HepG2 (cell line): Measurements from ENCODE around the gene RIC3. TPM values are rescaled to one million over a fixed set of nuclear protein-coding genes. Genes with fewer than 3 reads are reported as not detected.

Experiments
- ATAC-seq: fragments of 200-7000 bp; cut with Tn5 transposase; 3 replicates; pipeline ENCODE4 v1.9.1; 2020; ENCODE audit warnings: mild to moderate bottlenecking, moderate library complexity
- BruUV-seq: library from RNA; stranded (reverse); fragments of 400-500 nt; replicated peaks from 2 replicates; lab custom pipeline; 2021; lab: Mats Ljungman, UMichigan
- CTCF ChIA-PET: fragments of 300-600 bp; formaldehyde crosslinking; extraction: SDS; loops from one replicate; lab custom pipeline; 2021; ENCODE audit warnings: low total read pairs, inconsistent platforms, low intra/inter-chr PET ratio; lab: Yijun Ruan, JAX
- POLR2A ChIA-PET: fragments of 350-600 bp; sonication (Branson Sonifier 250); formaldehyde crosslinking; loops from one replicate; lab custom pipeline; 2020; ENCODE audit warnings: antibody characterized with exemption, inconsistent platforms; lab: Yijun Ruan, JAX
- DNase-seq: peaks from one replicate; pipeline ENCODE4 v3.0.0-alpha.2; 2015; ENCODE audit warnings: low spot score
- FAIRE-seq: peaks from 3 replicates; lab custom pipeline; 2011; peaks lifted over from hg19 to GRCh38; lab: Jason Lieb, UNC
- H2AFZ ChIP-seq: one replicate; pipeline ENCODE4 v1.6.1; 2011; ENCODE audit warnings: low read length, inconsistent platforms
- H3K27ac ChIP-seq: fragments of 300-600 bp; 3 replicates; pipeline ENCODE4 v1.8.0; 2011; ENCODE audit warnings: mixed run types, mild to moderate bottlenecking, mixed read lengths, low read length, inconsistent platforms; ENCODE audit not compliant: insufficient read depth; ENCODE audit errors: extremely low read length
- H3K27me3 ChIP-seq, 2 experiments: fragments of 200-600 bp in 1 of 2; 2 replicates in 1 of 2; 3 replicates in 1 of 2; pipeline versions ENCODE4 v1.6.0 to v1.8.0; 2011; ENCODE audit warnings: low read length in 2 of 2, mild to moderate bottlenecking in 2 of 2, moderate library complexity in 2 of 2, inconsistent platforms in 1 of 2; ENCODE audit not compliant: insufficient read depth in 2 of 2, control insufficient read depth in 1 of 2
- H3K36me3 ChIP-seq, 2 experiments: fragments of 200-600 bp in 1 of 2; replicated peaks in 1 of 2; 2 replicates in 1 of 2; 3 replicates in 1 of 2; pipeline versions ENCODE4 v1.5.1 to v1.8.0; 2011; ENCODE audit warnings: low read length in 2 of 2, inconsistent platforms in 1 of 2; ENCODE audit not compliant: insufficient read depth in 2 of 2, control insufficient read depth in 1 of 2
- H3K4me1 ChIP-seq: 2 replicates; pipeline ENCODE4 v1.5.1; 2012; ENCODE audit warnings: low read length, inconsistent platforms; ENCODE audit not compliant: insufficient read depth
- H3K4me2 ChIP-seq: 2 replicates; pipeline ENCODE4 v1.6.0; 2011; ENCODE audit warnings: low read depth, low read length, inconsistent platforms
- H3K4me3 ChIP-seq, 3 experiments: fragments of 200-600 bp in 1 of 3; sonication (generic), shearing (Covaris generic) in 1 of 3; replicated peaks in 1 of 3; 2 replicates each; pipeline ENCODE4 v1.5.1; 2011 to 2016; ENCODE audit warnings: low read length in 3 of 3, inconsistent platforms in 2 of 3, low read depth in 2 of 3, mild to moderate bottlenecking in 2 of 3, control low read depth in 1 of 3, mixed read lengths in 1 of 3; ENCODE audit not compliant: insufficient read depth in 1 of 3
- H3K79me2 ChIP-seq: one replicate; pipeline ENCODE4 v1.6.1; 2011; ENCODE audit warnings: low read length, inconsistent platforms; ENCODE audit not compliant: insufficient read depth
- H3K9ac ChIP-seq: 2 replicates; pipeline ENCODE4 v1.6.0; 2011; ENCODE audit warnings: mild to moderate bottlenecking, low read depth, low read length, inconsistent platforms; ENCODE audit not compliant: insufficient read depth
- H3K9me3 ChIP-seq: 2 replicates; pipeline ENCODE4 v1.5.1; 2012; ENCODE audit warnings: mild to moderate bottlenecking, low read length
- H4K20me1 ChIP-seq: 2 replicates; pipeline ENCODE4 v1.6.0; 2011; ENCODE audit warnings: inconsistent platforms, mild to moderate bottlenecking, low read length, moderate library complexity; ENCODE audit not compliant: insufficient read depth
- MEIS1 ChIP-seq: sonication (generic); formaldehyde crosslinking; IDR thresholded peaks from 2 replicates; pipeline ENCODE4 v1.9.0; 2021; ENCODE audit warnings: mild to moderate bottlenecking, missing genetic modification reagents, moderate library complexity, borderline replicate concordance
- SALL2 ChIP-seq: sonication (generic); formaldehyde crosslinking; IDR thresholded peaks from 2 replicates; pipeline ENCODE4 v1.8.1; 2023; ENCODE audit warnings: mild to moderate bottlenecking, missing genetic modification reagents, inconsistent platforms
- SP5 ChIP-seq: IDR thresholded peaks from 2 replicates; pipeline ENCODE4 v1.6.1; 2016; ENCODE audit warnings: low read depth, borderline replicate concordance
- ZNF205 ChIP-seq: IDR thresholded peaks from 2 replicates; pipeline ENCODE4 v1.6.1; 2018; ENCODE audit warnings: missing biosample characterization, missing genetic modification reagents
- ZNF260 ChIP-seq: sonication (generic); formaldehyde crosslinking; IDR thresholded peaks from 2 replicates; pipeline ENCODE4 v1.4.0; 2020; ENCODE audit warnings: missing genetic modification reagents, low read depth, mild to moderate bottlenecking, borderline replicate concordance
- ZNF558 ChIP-seq: sonication (generic); formaldehyde crosslinking; IDR thresholded peaks from 2 replicates; pipeline ENCODE4 v1.9.0; 2022; ENCODE audit warnings: mild to moderate bottlenecking, missing genetic modification reagents, borderline replicate concordance
- ZNF782 ChIP-seq: sonication (generic); formaldehyde crosslinking; IDR thresholded peaks from 2 replicates; pipeline ENCODE4 v1.4.0; 2020; ENCODE audit warnings: missing genetic modification reagents, mild to moderate bottlenecking, borderline replicate concordance
- WGBS: methylation state at CpG from one replicate; pipeline ENCODE4 v1.1.6; 2017; ENCODE audit warnings: low lambda C conversion rate; 5-methylcytosine and 5-hydroxymethylcytosine counted together
- in situ Hi-C: cut with HindIII; loops from 2 replicates; pipeline ENCODE4 v1.10.0; 2017; ENCODE audit warnings: low pct_unique_long_range_greater_than_20kb; ENCODE audit not compliant: extremely low pct_ligation_motif_present
- intact Hi-C: fragments of 100-400 bp; cut with micrococcal nuclease; formaldehyde crosslinking; loops from one replicate; pipeline ENCODE4 v1.10.0; 2022; ENCODE audit not compliant: unreplicated experiment
- polyA plus RNA-seq, 8 experiments: library from polyadenylated mRNA; depleted of rRNA in 3 of 8; stranded (reverse) in 7 of 8; unstranded in 1 of 8; fragments of >200 nt; fragmentation: Illumina TruSeq in 4 of 8; extraction: Trizol in 4 of 8; gene quantifications; 2 replicates each; pipeline versions ENCODE4 v1.2.1 to v1.2.3, GENCODE V29; 2011 to 2016; ENCODE audit warnings: low read depth in 4 of 8, missing spikeins in 1 of 8, mixed read lengths in 1 of 8; ENCODE audit not compliant: insufficient read depth in 1 of 8
- total RNA-seq, 5 experiments: library from RNA; depleted of rRNA; stranded (reverse); fragments of >200 nt; fragmentation: Illumina TruSeq; extraction: Trizol; gene quantifications; 2 replicates each; pipeline ENCODE4 v1.2.3, GENCODE V29; 2016; ENCODE audit warnings: low read depth in 1 of 5
- TF ChIP-seq, protein P1 (sequence below): sonication (generic); formaldehyde crosslinking; conservative IDR thresholded peaks from 2 replicates; pipeline ENCODE4 v1.4.0; 2020; ENCODE audit warnings: missing genetic modification reagents
- TF ChIP-seq, protein P2 (sequence below): sonication (generic); formaldehyde crosslinking; IDR thresholded peaks from 2 replicates; pipeline ENCODE4 v1.5.0; 2020; ENCODE audit warnings: mild to moderate bottlenecking, missing genetic modification reagents

RIC3 gene
- total and polyA plus RNA-seq, 2 of the 13 experiments (the other 11 are each of a cell fraction or from before 2014, with no cell fraction given), result not detected

DNA sequence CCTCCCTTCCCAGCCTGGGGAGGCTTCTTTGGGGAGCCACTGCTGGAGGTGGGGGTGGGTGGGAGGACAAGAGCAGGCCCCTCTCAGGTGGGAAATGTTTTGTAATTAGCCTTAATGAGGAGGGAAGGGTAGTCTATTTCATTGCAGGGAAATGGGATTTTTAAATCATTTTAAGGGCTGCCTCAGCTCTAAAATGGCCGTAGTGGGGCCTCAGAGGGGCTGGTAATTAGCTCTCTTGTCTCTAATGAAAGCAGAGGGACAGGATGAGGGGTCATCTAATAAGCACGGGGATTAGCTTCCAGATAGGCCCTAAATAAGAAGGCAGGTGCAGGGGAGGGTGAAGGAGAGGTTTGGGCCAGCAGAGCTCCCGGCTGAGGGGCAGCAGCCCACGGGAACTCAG is 48.3 kb upstream of the RIC3 start:
- no TSS peak for BruUV-seq
- Histone ChIP-seq H3K4me3 (no peak overlapping the region), H3K79me2 (no peaks in the 10 kb centered on the region), H3K36me3 (no peaks in the 10 kb centered on the region), H3K9me3 (no peaks in the 10 kb centered on the region), H3K27ac (no peak overlapping the region), H3K9ac (no peak overlapping the region), H2AFZ (no peak overlapping the region), H4K20me1 (no peaks in the 10 kb centered on the region; the same call in 1 of the 2 replicates), H3K4me1 (no peaks in the 10 kb centered on the region), H3K4me2 (no peak overlapping the region), H3K27me3 (peaks cover 0 to 29% of the 10 kb centered on the region in 2 experiments; a peak in 2 of 5 replicates)
- ATAC-seq, result no peak
- in situ Hi-C loops, result no loop called here
- no peak for FAIRE-seq
- DNase-seq, result no peak
- WGBS, result 14% methylated on average over 4 of the region's 4 CpGs
- no peak for TF ChIP-seq SALL2 (CRISPR knock-in tag)
- TF ChIP-seq MEIS1 (CRISPR knock-in tag), result no peak
- TF ChIP-seq, protein P1, sequence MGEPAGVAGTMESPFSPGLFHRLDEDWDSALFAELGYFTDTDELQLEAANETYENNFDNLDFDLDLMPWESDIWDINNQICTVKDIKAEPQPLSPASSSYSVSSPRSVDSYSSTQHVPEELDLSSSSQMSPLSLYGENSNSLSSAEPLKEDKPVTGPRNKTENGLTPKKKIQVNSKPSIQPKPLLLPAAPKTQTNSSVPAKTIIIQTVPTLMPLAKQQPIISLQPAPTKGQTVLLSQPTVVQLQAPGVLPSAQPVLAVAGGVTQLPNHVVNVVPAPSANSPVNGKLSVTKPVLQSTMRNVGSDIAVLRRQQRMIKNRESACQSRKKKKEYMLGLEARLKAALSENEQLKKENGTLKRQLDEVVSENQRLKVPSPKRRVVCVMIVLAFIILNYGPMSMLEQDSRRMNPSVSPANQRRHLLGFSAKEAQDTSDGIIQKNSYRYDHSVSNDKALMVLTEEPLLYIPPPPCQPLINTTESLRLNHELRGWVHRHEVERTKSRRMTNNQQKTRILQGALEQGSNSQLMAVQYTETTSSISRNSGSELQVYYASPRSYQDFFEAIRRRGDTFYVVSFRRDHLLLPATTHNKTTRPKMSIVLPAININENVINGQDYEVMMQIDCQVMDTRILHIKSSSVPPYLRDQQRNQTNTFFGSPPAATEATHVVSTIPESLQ, result no peak
- no peak for TF ChIP-seq ZNF558 (CRISPR knock-in tag)
- TF ChIP-seq ZNF205 (CRISPR knock-in tag), result no peak
- TF ChIP-seq, protein P2, sequence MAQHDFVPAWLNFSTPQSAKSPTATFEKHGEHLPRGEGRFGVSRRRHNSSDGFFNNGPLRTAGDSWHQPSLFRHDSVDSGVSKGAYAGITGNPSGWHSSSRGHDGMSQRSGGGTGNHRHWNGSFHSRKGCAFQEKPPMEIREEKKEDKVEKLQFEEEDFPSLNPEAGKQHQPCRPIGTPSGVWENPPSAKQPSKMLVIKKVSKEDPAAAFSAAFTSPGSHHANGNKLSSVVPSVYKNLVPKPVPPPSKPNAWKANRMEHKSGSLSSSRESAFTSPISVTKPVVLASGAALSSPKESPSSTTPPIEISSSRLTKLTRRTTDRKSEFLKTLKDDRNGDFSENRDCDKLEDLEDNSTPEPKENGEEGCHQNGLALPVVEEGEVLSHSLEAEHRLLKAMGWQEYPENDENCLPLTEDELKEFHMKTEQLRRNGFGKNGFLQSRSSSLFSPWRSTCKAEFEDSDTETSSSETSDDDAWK (CRISPR knock-in tag), result no peak
- no peak for TF ChIP-seq SP5 (CRISPR knock-in tag)
- TF ChIP-seq ZNF260 (CRISPR knock-in tag), result no peak
- no peak for TF ChIP-seq ZNF782 (CRISPR knock-in tag)
- ChIA-PET CTCF (no interaction called here), POLR2A (no interaction called here)
- intact Hi-C loops, result no loop called here
